Urinary bladder (tissue), 4 donors: ENCODE results near the gene MLH3. TPM values are rescaled to one million over a fixed set of nuclear protein-coding genes. Genes with fewer than 3 reads are reported as not detected.

ENCODE experiments used
- DNase-seq: peaks from one replicate; pipeline ENCODE4 v3.0.0-alpha.2; 2015; ENCODE audit errors: extremely low spot score
- H3K27ac ChIP-seq: one replicate; pipeline ENCODE4 v1.5.1; 2013; ENCODE audit warnings: low read depth, mild to moderate bottlenecking, moderate library complexity
- H3K36me3 ChIP-seq: one replicate; pipeline ENCODE4 v1.6.1; 2013; ENCODE audit warnings: mild to moderate bottlenecking, moderate library complexity; ENCODE audit not compliant: insufficient read depth
- H3K4me1 ChIP-seq: one replicate; pipeline ENCODE4 v1.6.1; 2013; ENCODE audit warnings: mild to moderate bottlenecking, moderate library complexity; ENCODE audit not compliant: insufficient read depth
- H3K4me3 ChIP-seq: one replicate; pipeline ENCODE4 v1.5.1; 2013; ENCODE audit warnings: low read depth, low read length
- WGBS: extraction: QIAGEN DNeasy Blood & Tissue Kit; methylation state at CpG from one replicate; pipeline ENCODE4 v1.1.7; 2013; 5-methylcytosine and 5-hydroxymethylcytosine counted together
- polyA plus RNA-seq: library from polyadenylated mRNA; stranded (reverse); fragments of 200-250 nt; gene quantifications from one replicate; pipeline ENCODE4 v1.2.3, GENCODE V29; 2013
- small RNA-seq: library from RNA; depleted of rRNA; stranded (forward); fragments of <200 nt; gene quantifications from one replicate; pipeline ENCODE3, GENCODE V24; 2014
- total RNA-seq: library from RNA; depleted of rRNA; stranded (reverse); fragments of >200 nt; gene quantifications from one replicate; pipeline ENCODE4 v1.2.3, GENCODE V29; 2014
- donor health status: healthy with polysubstance abuse.
- donor health status: healthy.

Gene MLH3
- total and polyA plus RNA-seq, 2 donors = 15.3 to 97.1 TPM

- H3K27ac ChIP-seq = no peak overlapping the region
These were observed 76.8 kb downstream of the MLH3 start for GRCh38 chr14:74974364-74975058.

GRCh38 chr14:74973905-74974363 lies 77.3 kb downstream of the MLH3 start:
- no peaks in the 10 kb centered on the region for H3K4me1 ChIP-seq
- no peak for DNase-seq
- 92% methylated on average over 5 of the region's 5 CpGs for WGBS

More at GRCh38 chr14:74974364-74975058, 76.8 kb downstream of the MLH3 start:
- Histone ChIP-seq H3K36me3 (no peaks in the 10 kb centered on the region), H3K4me1 (no peaks in the 10 kb centered on the region), H3K4me3 (no peak overlapping the region)
- 63% methylated on average over 15 of the region's 15 CpGs for WGBS
- DNase-seq = no peak

GRCh38 chr14:74973003-74973653 lies 78.1 kb downstream of the MLH3 start:
- no peaks in the 10 kb centered on the region for H3K36me3 ChIP-seq
- no peak overlapping the region for H3K27ac ChIP-seq
- 75% methylated on average over 15 of the region's 15 CpGs for WGBS
- no peaks in the 10 kb centered on the region for H3K4me1 ChIP-seq
- no peak for DNase-seq
- no peak overlapping the region for H3K4me3 ChIP-seq

More at GRCh38 chr14:74973905-74974363, 77.3 kb downstream of the MLH3 start:
- Histone ChIP-seq H3K4me3 (no peak overlapping the region), H3K27ac (no peak overlapping the region), H3K36me3 (no peaks in the 10 kb centered on the region)

GRCh38 chr14:74968811-74969210 lies 82.5 kb downstream of the MLH3 start:
- Histone ChIP-seq H3K36me3 (no peaks in the 10 kb centered on the region), H3K27ac (no peak overlapping the region), H3K4me1 (no peaks in the 10 kb centered on the region), H3K4me3 (no peak overlapping the region)
- no peak for DNase-seq
- WGBS = 37% methylated on average over 1 of the region's 1 CpG

- H3K4me3 ChIP-seq = no peak overlapping the region
- H3K4me1 ChIP-seq = no peaks in the 10 kb centered on the region
- no peak overlapping the region for H3K27ac ChIP-seq
- DNase-seq = no peak
- no peaks in the 10 kb centered on the region for H3K36me3 ChIP-seq
- WGBS = 72% methylated on average over 5 of the region's 5 CpGs
These were observed 85.6 kb downstream of the MLH3 start for GRCh38 chr14:74965486-74966153.

- H3K4me3 ChIP-seq = no peak overlapping the region
- no peaks in the 10 kb centered on the region for H3K4me1 ChIP-seq
- H3K36me3 ChIP-seq = no peaks in the 10 kb centered on the region
- DNase-seq = no peak
- WGBS = 59% methylated on average over 4 of the region's 4 CpGs
- H3K27ac ChIP-seq = no peak overlapping the region
These were observed 86.3 kb downstream of the MLH3 start for GRCh38 chr14:74964787-74965485.

Small RNAs within 50 kb of the gene (small RNA-seq; reads per million reads assigned to genes)
- not detected for gene RNU6-689P

Other genes starting within 250 kb of the MLH3 start
- not detected for gene PROX2, start 175.3 kb downstream of the MLH3 start, total RNA-seq
- gene PROX2, start 175.3 kb downstream of the MLH3 start, polyA plus RNA-seq = not detected
- gene DLST, start 169.6 kb downstream of the MLH3 start, total RNA-seq = 50.2 TPM
- gene DLST, start 169.6 kb downstream of the MLH3 start, polyA plus RNA-seq = 96.3 TPM
- 2.4 TPM for gene RPS6KL1, start 128.2 kb downstream of the MLH3 start, total RNA-seq
- 3.7 TPM for gene RPS6KL1, start 128.2 kb downstream of the MLH3 start, polyA plus RNA-seq
- 7.3 TPM for gene PGF, start 95.9 kb downstream of the MLH3 start, total RNA-seq
- gene PGF, start 95.9 kb downstream of the MLH3 start, polyA plus RNA-seq = 18.7 TPM
- 16.0 TPM for gene EIF2B2, start 48.5 kb downstream of the MLH3 start, total RNA-seq
- 44.8 TPM for gene EIF2B2, start 48.5 kb downstream of the MLH3 start, polyA plus RNA-seq
- gene ACYP1, start 12.6 kb upstream of the MLH3 start, total RNA-seq = 14.7 TPM
- gene ACYP1, start 12.6 kb upstream of the MLH3 start, polyA plus RNA-seq = 23.5 TPM
- 1.5 TPM for gene ZC2HC1C, start 18.2 kb upstream of the MLH3 start, total RNA-seq
- gene ZC2HC1C, start 18.2 kb upstream of the MLH3 start, polyA plus RNA-seq = 2.3 TPM
- gene NEK9, start 75.6 kb upstream of the MLH3 start, total RNA-seq = 70.3 TPM
- gene NEK9, start 75.6 kb upstream of the MLH3 start, polyA plus RNA-seq = 74.7 TPM
- 231 TPM for gene TMED10, start 125.1 kb upstream of the MLH3 start, total RNA-seq
- gene TMED10, start 125.1 kb upstream of the MLH3 start, polyA plus RNA-seq = 242 TPM
- gene FOS, start 227.4 kb upstream of the MLH3 start, total RNA-seq = 219 TPM
- 1,557 TPM for gene FOS, start 227.4 kb upstream of the MLH3 start, polyA plus RNA-seq